Breast epithelium (tissue), 3 donors: ENCODE results near the gene NOL3.

Experiments used
- POLR2A ChIP-seq: fragments of 450-650 bp; IDR thresholded peaks from one replicate; pipeline ENCODE4 v1.6.1; 2016; ENCODE audit warnings: antibody characterized with exemption, mild to moderate bottlenecking, moderate library complexity
- POLR2AphosphoS5 ChIP-seq, 3 donors: sonication (generic); formaldehyde crosslinking; IDR thresholded peaks; one replicate each; pipeline ENCODE4 v1.6.1; 2017; ENCODE audit warnings: antibody characterized with exemption in 3 of 3
- TF ChIP-seq, protein P1 (sequence below), 3 donors: fragments of 450-650 bp; IDR thresholded peaks; one replicate each; pipeline ENCODE4 v1.5.1; 2016 to 2017; ENCODE audit warnings: antibody characterized with exemption in 3 of 3, mild to moderate bottlenecking in 3 of 3, moderate library complexity in 3 of 3

DNA sequence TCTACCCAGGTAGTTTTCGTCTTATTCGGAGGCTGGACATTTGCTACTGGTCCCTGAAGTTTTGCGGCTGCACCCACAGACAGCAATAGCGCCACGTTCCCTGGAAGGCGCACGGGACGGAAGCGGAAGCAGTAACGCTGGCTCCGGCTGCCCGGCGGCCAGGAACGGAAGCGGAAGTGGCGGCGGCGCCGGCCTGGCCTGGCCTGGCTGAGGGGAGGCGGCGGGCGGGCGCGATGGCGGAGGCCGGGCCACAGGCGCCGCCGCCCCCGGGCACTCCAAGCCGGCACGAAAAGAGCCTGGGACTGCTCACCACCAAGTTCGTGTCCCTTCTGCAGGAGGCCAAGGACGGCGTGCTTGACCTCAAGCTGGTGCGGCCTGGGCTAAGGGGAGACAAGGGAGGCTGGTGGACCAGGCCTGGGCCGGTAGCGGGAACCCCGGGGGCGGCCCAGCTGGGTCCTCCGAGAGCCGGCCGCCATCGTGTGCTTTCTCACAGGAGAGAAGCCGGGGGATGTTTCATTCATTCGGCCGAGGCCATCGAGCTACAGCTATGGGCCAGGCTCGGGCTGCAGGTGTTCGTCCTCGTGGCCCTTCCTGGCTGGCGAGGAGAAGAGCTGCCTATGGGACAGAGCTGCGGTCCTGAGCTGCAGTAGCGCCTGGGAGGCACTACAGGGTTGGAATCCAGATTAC lies 21.8 kb downstream of the NOL3 start, which contains the start of gene E2F4:
- TF ChIP-seq POLR2AphosphoS5 (IDR thresholded peaks at IDR 0.05): peak; percentile 74 to 84 (median 84)
- TF ChIP-seq, protein P1, sequence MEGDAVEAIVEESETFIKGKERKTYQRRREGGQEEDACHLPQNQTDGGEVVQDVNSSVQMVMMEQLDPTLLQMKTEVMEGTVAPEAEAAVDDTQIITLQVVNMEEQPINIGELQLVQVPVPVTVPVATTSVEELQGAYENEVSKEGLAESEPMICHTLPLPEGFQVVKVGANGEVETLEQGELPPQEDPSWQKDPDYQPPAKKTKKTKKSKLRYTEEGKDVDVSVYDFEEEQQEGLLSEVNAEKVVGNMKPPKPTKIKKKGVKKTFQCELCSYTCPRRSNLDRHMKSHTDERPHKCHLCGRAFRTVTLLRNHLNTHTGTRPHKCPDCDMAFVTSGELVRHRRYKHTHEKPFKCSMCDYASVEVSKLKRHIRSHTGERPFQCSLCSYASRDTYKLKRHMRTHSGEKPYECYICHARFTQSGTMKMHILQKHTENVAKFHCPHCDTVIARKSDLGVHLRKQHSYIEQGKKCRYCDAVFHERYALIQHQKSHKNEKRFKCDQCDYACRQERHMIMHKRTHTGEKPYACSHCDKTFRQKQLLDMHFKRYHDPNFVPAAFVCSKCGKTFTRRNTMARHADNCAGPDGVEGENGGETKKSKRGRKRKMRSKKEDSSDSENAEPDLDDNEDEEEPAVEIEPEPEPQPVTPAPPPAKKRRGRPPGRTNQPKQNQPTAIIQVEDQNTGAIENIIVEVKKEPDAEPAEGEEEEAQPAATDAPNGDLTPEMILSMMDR (IDR thresholded peaks at IDR 0.05): no peak
- TF ChIP-seq POLR2A: no peak
